Transverse colon (tissue), 3 donors: ENCODE results near the gene PPP3CA.

Experiments
- EP300 ChIP-seq: sonication (generic); formaldehyde crosslinking; IDR thresholded peaks from one replicate; pipeline ENCODE4 v1.6.1; 2017; ENCODE audit warnings: antibody characterized with exemption, low read depth
- POLR2A ChIP-seq: fragments of 450-650 bp; IDR thresholded peaks from one replicate; pipeline ENCODE4 v1.6.1; 2016; ENCODE audit warnings: antibody characterized with exemption, mild to moderate bottlenecking, moderate library complexity
- TF ChIP-seq, protein P1 (sequence below), 5 experiments: fragments of 200-600 bp in 3 of 5; fragments of 450-650 bp in 2 of 5; sonication (generic) in 3 of 5; IDR thresholded peaks; 1 replicate in 2 of 5; 2 replicates in 3 of 5; pipeline ENCODE4 v1.5.1; 2016 to 2017; ENCODE audit warnings: antibody characterized with exemption in 5 of 5, inconsistent platforms in 3 of 5, mild to moderate bottlenecking in 2 of 5, moderate library complexity in 1 of 5

DNA sequence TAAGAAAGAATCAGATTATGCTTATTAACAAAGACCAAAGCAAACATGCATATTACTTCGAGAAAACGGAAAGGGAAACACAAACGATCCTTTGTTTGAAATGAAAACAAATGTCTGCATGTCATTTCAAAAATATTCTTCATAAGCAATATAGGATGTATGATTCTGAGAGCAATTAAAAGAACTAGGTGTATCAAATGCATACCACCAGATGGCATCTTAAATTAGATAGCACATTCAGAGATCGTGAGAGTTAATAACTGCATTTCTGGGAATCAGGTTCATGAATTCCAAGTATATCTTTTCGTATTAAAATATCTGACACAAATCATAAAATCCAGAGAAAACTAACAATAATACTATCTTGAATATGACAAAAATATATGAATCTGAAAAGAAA is 159.5 kb downstream of the PPP3CA start:
- TF ChIP-seq POLR2A (no peak), EP300 (no peak)
- TF ChIP-seq, protein P1, sequence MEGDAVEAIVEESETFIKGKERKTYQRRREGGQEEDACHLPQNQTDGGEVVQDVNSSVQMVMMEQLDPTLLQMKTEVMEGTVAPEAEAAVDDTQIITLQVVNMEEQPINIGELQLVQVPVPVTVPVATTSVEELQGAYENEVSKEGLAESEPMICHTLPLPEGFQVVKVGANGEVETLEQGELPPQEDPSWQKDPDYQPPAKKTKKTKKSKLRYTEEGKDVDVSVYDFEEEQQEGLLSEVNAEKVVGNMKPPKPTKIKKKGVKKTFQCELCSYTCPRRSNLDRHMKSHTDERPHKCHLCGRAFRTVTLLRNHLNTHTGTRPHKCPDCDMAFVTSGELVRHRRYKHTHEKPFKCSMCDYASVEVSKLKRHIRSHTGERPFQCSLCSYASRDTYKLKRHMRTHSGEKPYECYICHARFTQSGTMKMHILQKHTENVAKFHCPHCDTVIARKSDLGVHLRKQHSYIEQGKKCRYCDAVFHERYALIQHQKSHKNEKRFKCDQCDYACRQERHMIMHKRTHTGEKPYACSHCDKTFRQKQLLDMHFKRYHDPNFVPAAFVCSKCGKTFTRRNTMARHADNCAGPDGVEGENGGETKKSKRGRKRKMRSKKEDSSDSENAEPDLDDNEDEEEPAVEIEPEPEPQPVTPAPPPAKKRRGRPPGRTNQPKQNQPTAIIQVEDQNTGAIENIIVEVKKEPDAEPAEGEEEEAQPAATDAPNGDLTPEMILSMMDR (IDR thresholded peaks at IDR 0.05), result peak in 4 of 5 experiments; percentile 18 to 35 (median 21)
